ENCODE measurements around the gene RFXANK. TPM values are rescaled to one million over a fixed set of nuclear protein-coding genes. Genes with fewer than 3 reads are reported as not detected.

Gene RFXANK
- total RNA-seq, 3 donors from 2014 or later (not counting 1 experiment from before 2014, with no cell fraction given), result 50.1 to 67.5 (median 66.0) TPM

- DNase-seq, result no peak
- no peak for TF ChIP-seq CTCF (IDR thresholded peaks at IDR 0.05)
- Histone ChIP-seq H3K36me3 (ENCODE audit: control insufficient read depth, insufficient read depth, low read length) (no peaks in the 10 kb centered on the region), H3K4me3 (ENCODE audit: low read length) (no peak overlapping the region), H3K27ac (ENCODE audit: low read length) (no peak overlapping the region), H3K9me3 (ENCODE audit: control insufficient read depth, insufficient read depth, low read length) (peaks cover 19% of the 10 kb centered on the region), H3K4me1 (ENCODE audit: control insufficient read depth, insufficient read depth, low read length) (no peaks in the 10 kb centered on the region), H3K27me3 (ENCODE audit: control insufficient read depth, insufficient read depth, low read length) (peaks cover 2% of the 10 kb centered on the region)
- H3K27ac Mint-ChIP-seq, result no peak overlapping the region
- no peak for ATAC-seq
- no peaks in the 10 kb centered on the region for H3K36me3 Mint-ChIP-seq
- H3K4me1 Mint-ChIP-seq, result no peaks in the 10 kb centered on the region
- intact Hi-C loops (cut with micrococcal nuclease), result no loop called here
- peaks cover 0 to 17% of the 10 kb centered on the region in 2 donors for H3K27me3 Mint-ChIP-seq (ENCODE audit: low read depth in 2 of 2)
- H3K4me3 Mint-ChIP-seq, result no peak overlapping the region
- H3K9me3 Mint-ChIP-seq, result peaks cover 2 to 3% of the 10 kb centered on the region in 2 donors
These were observed 44.1 kb downstream of the RFXANK start for GRCh38 chr19:19236173-19236572.

- peaks cover 2% of the 10 kb centered on the region for H3K27me3 ChIP-seq (ENCODE audit: control insufficient read depth, insufficient read depth, low read length)
- intact Hi-C loops (cut with micrococcal nuclease), result no loop called here
- 84% methylated on average over 18 of the region's 18 CpGs for WGBS (ENCODE audit: insufficient coverage)
- no peaks in the 10 kb centered on the region for H3K4me1 ChIP-seq (ENCODE audit: control insufficient read depth, insufficient read depth, low read length)
- no peaks in the 10 kb centered on the region for H3K4me1 Mint-ChIP-seq
- peaks cover 0 to 14% of the 10 kb centered on the region in 2 donors for H3K27me3 Mint-ChIP-seq (ENCODE audit: low read depth in 2 of 2)
- H3K9me3 Mint-ChIP-seq, result peaks cover 2 to 3% of the 10 kb centered on the region in 2 donors
- no peak overlapping the region for H3K4me3 ChIP-seq (ENCODE audit: low read length)
- H3K27ac ChIP-seq (ENCODE audit: low read length), result no peak overlapping the region
- TF ChIP-seq CTCF (IDR thresholded peaks at IDR 0.05), result no peak
- ATAC-seq (no peak), DNase-seq (no peak)
- H3K36me3 Mint-ChIP-seq, result no peaks in the 10 kb centered on the region
- no peak overlapping the region for H3K27ac Mint-ChIP-seq
- no peak overlapping the region for H3K4me3 Mint-ChIP-seq
- H3K36me3 ChIP-seq (ENCODE audit: control insufficient read depth, insufficient read depth, low read length), result no peaks in the 10 kb centered on the region
- H3K9me3 ChIP-seq (ENCODE audit: control insufficient read depth, insufficient read depth, low read length), result peaks cover 17% of the 10 kb centered on the region
These were observed 46.3 kb downstream of the RFXANK start for GRCh38 chr19:19238126-19238894.

GRCh38 chr19:19239675-19240074 lies 47.6 kb downstream of the RFXANK start:
- no peaks in the 10 kb centered on the region for H3K36me3 ChIP-seq (ENCODE audit: control insufficient read depth, insufficient read depth, low read length)
- DNase-seq (no peak), ATAC-seq (no peak)
- intact Hi-C loops (cut with micrococcal nuclease), result no loop called here
- no peak overlapping the region for H3K27ac ChIP-seq (ENCODE audit: low read length)
- no peaks in the 10 kb centered on the region for H3K36me3 Mint-ChIP-seq
- H3K27me3 Mint-ChIP-seq (ENCODE audit: low read depth in 2 of 2), result peaks cover 0 to 14% of the 10 kb centered on the region in 2 donors
- no peak overlapping the region for H3K4me3 Mint-ChIP-seq
- no peaks in the 10 kb centered on the region for H3K4me1 Mint-ChIP-seq
- TF ChIP-seq CTCF (IDR thresholded peaks at IDR 0.05), result no peak
- H3K27me3 ChIP-seq (ENCODE audit: control insufficient read depth, insufficient read depth, low read length), result peaks cover 2% of the 10 kb centered on the region
- H3K27ac Mint-ChIP-seq, result no peak overlapping the region
- peaks cover 5% of the 10 kb centered on the region for H3K9me3 ChIP-seq (ENCODE audit: control insufficient read depth, insufficient read depth, low read length)
- no peaks in the 10 kb centered on the region for H3K4me1 ChIP-seq (ENCODE audit: control insufficient read depth, insufficient read depth, low read length)
- no peak overlapping the region for H3K4me3 ChIP-seq (ENCODE audit: low read length)
- peaks cover 2 to 3% of the 10 kb centered on the region in 2 donors for H3K9me3 Mint-ChIP-seq

- Mint-ChIP-seq H3K27ac (no peak overlapping the region), H3K36me3 (no peaks in the 10 kb centered on the region), H3K4me3 (no peak overlapping the region), H3K27me3 (ENCODE audit: low read depth in 2 of 2) (peaks cover 0 to 14% of the 10 kb centered on the region in 2 donors), H3K4me1 (no peaks in the 10 kb centered on the region), H3K9me3 (peaks cover 2 to 3% of the 10 kb centered on the region in 2 donors)
- Histone ChIP-seq H3K27ac (ENCODE audit: low read length) (no peak overlapping the region), H3K36me3 (ENCODE audit: control insufficient read depth, insufficient read depth, low read length) (no peaks in the 10 kb centered on the region), H3K4me1 (ENCODE audit: control insufficient read depth, insufficient read depth, low read length) (no peaks in the 10 kb centered on the region), H3K27me3 (ENCODE audit: control insufficient read depth, insufficient read depth, low read length) (peaks cover 2% of the 10 kb centered on the region), H3K9me3 (ENCODE audit: control insufficient read depth, insufficient read depth, low read length) (no peaks in the 10 kb centered on the region), H3K4me3 (ENCODE audit: low read length) (no peak overlapping the region)
- no peak for ATAC-seq
- TF ChIP-seq CTCF (IDR thresholded peaks at IDR 0.05), result no peak
- WGBS (ENCODE audit: insufficient coverage), result 87% methylated on average over 9 of the region's 9 CpGs
- intact Hi-C loops (cut with micrococcal nuclease), result no loop called here
- DNase-seq, result no peak
These were observed 48.4 kb downstream of the RFXANK start for GRCh38 chr19:19240476-19240875.
